Measurements from ENCODE around the gene NOM1. TPM values are rescaled to one million over a fixed set of nuclear protein-coding genes. Genes with fewer than 3 reads are reported as not detected.
A peak's percentile ranks its signal among the peaks of the same experiment; 100 is the strongest.
"Not testable (repeated sequence)": the region's sequence is repeated elsewhere in the genome, so short reads cannot be mapped to it uniquely, and the experiment has no call there.

Gene NOM1
- total RNA-seq (10 to 100 TPM; 14.1 to 19.1 (median 17.2) TPM), polyA plus RNA-seq (10 to 100 TPM in 1 of 3 donors, 1 to 10 TPM in 2; 1.8 to 11.2 (median 4.6) TPM)

GRCh38 chr7:156949541-156950380 is at the start of gene NOM1:
Gene NOM1, plus strand, starts transcription at chr7:156949712. Its CDS starts 26 bp downstream, at chr7:156949738.
- Histone ChIP-seq H3K4me3 (peak within 1 kb of the TSS; percentile 79 to 94 (median 92)), H3K9me3 (no peaks in the 10 kb centered on the region), H3K4me1 (peaks cover 0 to 35% (median 29%) of the 10 kb centered on the region in 4 donors), H3K27ac (peak within 1 kb of the TSS; percentile 62 to 75 (median 69)), H3K36me3 (peaks cover 10 to 25% (median 18%) of the 10 kb centered on the region in 4 donors), H3K27me3 (peaks cover 0 to 13% (median 4%) of the 10 kb centered on the region in 3 donors)
- intact Hi-C loops (cut with DNase I), result loop anchor here (1.0 to 5.0 kb wide), 5 partner anchors 56 to 438 kb away; partner anchors contain the start of genes LMBR1 and UBE3C
- TF ChIP-seq POLR2A (IDR thresholded peaks at IDR 0.05), result peak; percentile 11 to 24
- no peak for TF ChIP-seq EP300 (IDR thresholded peaks at IDR 0.05)
- TF ChIP-seq POLR2AphosphoS5 (IDR thresholded peaks at IDR 0.05), result peak; percentile 16 to 82 (median 57)
- peak in 1 of 4 experiments; percentile 68 for TF ChIP-seq CTCF (IDR thresholded peaks at IDR 0.05)
- peak; percentile 90 for DNase-seq
- 0% methylated on average over 115 of the region's 115 CpGs for WGBS, 2 donors

- H3K9me3 ChIP-seq; H3K36me3 ChIP-seq; H3K4me1 ChIP-seq; H3K27ac ChIP-seq; H3K4me3 ChIP-seq; intact Hi-C loops (cut with DNase I); DNase-seq: not testable (repeated sequence)
- peaks cover 0 to 15% (median 0%) of the 10 kb centered on the region in 3 donors for H3K27me3 ChIP-seq
- 75 to 90% methylated on average over 9 of the region's 9 CpGs for WGBS, 2 donors
Observed at GRCh38 chr7:156900093-156900492, 49.4 kb upstream of the NOM1 start.

GRCh38 chr7:156903232-156903909 is 46.1 kb upstream of the NOM1 start:
- Histone ChIP-seq H3K4me3 (no peak overlapping the region), H3K4me1 (no peaks in the 10 kb centered on the region), H3K9me3 (no peaks in the 10 kb centered on the region), H3K36me3 (no peaks in the 10 kb centered on the region), H3K27ac (peak overlapping the region in 1 of 4 donors; percentile 46), H3K27me3 (peaks cover 0 to 15% (median 0%) of the 10 kb centered on the region in 3 donors)
- TF ChIP-seq EP300 (IDR thresholded peaks at IDR 0.05), result peak in 3 of 4 donors; percentile 11 to 56 (median 15)
- TF ChIP-seq CTCF (IDR thresholded peaks at IDR 0.05), result no peak
- TF ChIP-seq POLR2A (IDR thresholded peaks at IDR 0.05), result no peak
- TF ChIP-seq POLR2AphosphoS5 (IDR thresholded peaks at IDR 0.05), result peak in 3 of 4 donors; percentile 30 to 56 (median 48)
- DNase-seq, result no peak
- intact Hi-C loops (cut with DNase I), result no loop called here
- 53 to 54% methylated on average over 10 of the region's 10 CpGs for WGBS, 2 donors

GRCh38 chr7:156906200-156906649 is 43.3 kb upstream of the NOM1 start:
- Histone ChIP-seq H3K36me3 (no peaks in the 10 kb centered on the region), H3K27me3 (peaks cover 0 to under 1% (median 0%) of the 10 kb centered on the region in 3 donors), H3K27ac (no peak overlapping the region), H3K4me3 (no peak overlapping the region), H3K9me3 (no peaks in the 10 kb centered on the region), H3K4me1 (no peaks in the 10 kb centered on the region)
- intact Hi-C loops (cut with DNase I), result no loop called here
- TF ChIP-seq POLR2A (IDR thresholded peaks at IDR 0.05) (no peak), CTCF (IDR thresholded peaks at IDR 0.05) (no peak), EP300 (IDR thresholded peaks at IDR 0.05) (no peak), POLR2AphosphoS5 (IDR thresholded peaks at IDR 0.05) (no peak)
- DNase-seq, result no peak
- WGBS, 2 donors, result 79 to 80% methylated on average over 4 of the region's 4 CpGs

GRCh38 chr7:156907656-156908055 is 41.9 kb upstream of the NOM1 start:
- intact Hi-C loops (cut with DNase I), result no loop called here
- no peak for TF ChIP-seq EP300 (IDR thresholded peaks at IDR 0.05)

GRCh38 chr7:156909574-156910252 is 39.8 kb upstream of the NOM1 start:
- intact Hi-C loops (cut with DNase I); H3K4me1 ChIP-seq; H3K4me3 ChIP-seq; H3K27me3 ChIP-seq; DNase-seq; H3K9me3 ChIP-seq; H3K36me3 ChIP-seq; H3K27ac ChIP-seq: not testable (repeated sequence)
- 57 to 76% methylated on average over 3 of the region's 3 CpGs for WGBS, 2 donors

More at GRCh38 chr7:156907656-156908055, 41.9 kb upstream of the NOM1 start:
- Histone ChIP-seq H3K27ac (no peak overlapping the region), H3K36me3 (no peaks in the 10 kb centered on the region), H3K4me3 (no peak overlapping the region), H3K9me3 (no peaks in the 10 kb centered on the region), H3K27me3 (no peaks in the 10 kb centered on the region), H3K4me1 (no peaks in the 10 kb centered on the region)
- DNase-seq, result no peak
- WGBS, 2 donors, result 79 to 82% methylated on average over 4 of the region's 4 CpGs
